ENCODE measurements around the gene DOCK1. TPM values are rescaled to one million over a fixed set of nuclear protein-coding genes. Genes with fewer than 3 reads are reported as not detected.

DOCK1 gene
- total RNA-seq, 4 donors from 2014 or later: 41.1 to 62.4 (median 53.2) TPM

DNA sequence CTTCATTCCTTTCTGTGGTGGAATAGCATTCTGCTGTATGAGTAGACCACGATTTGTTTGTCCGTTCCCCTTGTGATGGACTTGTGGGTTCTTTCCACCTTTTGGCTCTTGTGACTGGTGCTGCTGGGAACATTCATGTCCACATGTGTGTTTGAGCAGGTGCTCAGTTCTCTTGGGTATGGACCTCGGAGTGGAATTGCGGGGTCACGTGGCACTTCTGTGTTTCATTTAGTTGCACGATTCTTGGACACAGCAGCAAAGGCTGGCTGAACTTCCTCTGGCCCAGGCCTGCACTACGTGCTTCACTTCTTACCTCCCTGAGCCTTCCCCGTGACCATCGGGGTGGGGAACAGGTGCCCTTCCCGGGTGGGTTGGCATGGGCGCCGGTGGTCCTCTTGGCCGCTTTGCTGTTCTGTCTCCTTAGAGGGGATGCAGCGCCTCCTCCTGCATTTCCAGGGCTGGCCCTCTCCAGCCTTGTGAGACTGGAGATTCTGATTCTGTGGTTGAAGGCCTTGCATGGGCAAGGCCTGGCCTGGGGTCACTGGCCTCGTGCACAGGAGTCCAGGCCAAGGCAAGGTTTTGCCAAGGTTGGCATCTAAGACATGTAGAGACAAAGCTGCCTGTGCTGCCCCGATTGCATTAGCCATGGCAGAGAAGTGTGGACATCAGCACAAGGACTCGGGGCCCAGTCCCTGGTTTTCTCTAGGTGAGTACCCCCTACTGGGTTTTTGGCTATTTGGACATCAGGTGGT, 25.1 kb downstream of the DOCK1 start:
- TF ChIP-seq, protein P1, sequence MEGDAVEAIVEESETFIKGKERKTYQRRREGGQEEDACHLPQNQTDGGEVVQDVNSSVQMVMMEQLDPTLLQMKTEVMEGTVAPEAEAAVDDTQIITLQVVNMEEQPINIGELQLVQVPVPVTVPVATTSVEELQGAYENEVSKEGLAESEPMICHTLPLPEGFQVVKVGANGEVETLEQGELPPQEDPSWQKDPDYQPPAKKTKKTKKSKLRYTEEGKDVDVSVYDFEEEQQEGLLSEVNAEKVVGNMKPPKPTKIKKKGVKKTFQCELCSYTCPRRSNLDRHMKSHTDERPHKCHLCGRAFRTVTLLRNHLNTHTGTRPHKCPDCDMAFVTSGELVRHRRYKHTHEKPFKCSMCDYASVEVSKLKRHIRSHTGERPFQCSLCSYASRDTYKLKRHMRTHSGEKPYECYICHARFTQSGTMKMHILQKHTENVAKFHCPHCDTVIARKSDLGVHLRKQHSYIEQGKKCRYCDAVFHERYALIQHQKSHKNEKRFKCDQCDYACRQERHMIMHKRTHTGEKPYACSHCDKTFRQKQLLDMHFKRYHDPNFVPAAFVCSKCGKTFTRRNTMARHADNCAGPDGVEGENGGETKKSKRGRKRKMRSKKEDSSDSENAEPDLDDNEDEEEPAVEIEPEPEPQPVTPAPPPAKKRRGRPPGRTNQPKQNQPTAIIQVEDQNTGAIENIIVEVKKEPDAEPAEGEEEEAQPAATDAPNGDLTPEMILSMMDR (IDR thresholded peaks at IDR 0.05; ENCODE audit: low read depth): no peak

- TF ChIP-seq, protein P1 (IDR thresholded peaks at IDR 0.05; ENCODE audit: low read depth): no peak
These were observed 25.8 kb downstream of the DOCK1 start for GRCh38 chr10:126930883-126931503.

- TF ChIP-seq, protein P1 (IDR thresholded peaks at IDR 0.05; ENCODE audit: low read depth): no peak
These were observed 26.3 kb downstream of the DOCK1 start for GRCh38 chr10:126931544-126931943.

DNA sequence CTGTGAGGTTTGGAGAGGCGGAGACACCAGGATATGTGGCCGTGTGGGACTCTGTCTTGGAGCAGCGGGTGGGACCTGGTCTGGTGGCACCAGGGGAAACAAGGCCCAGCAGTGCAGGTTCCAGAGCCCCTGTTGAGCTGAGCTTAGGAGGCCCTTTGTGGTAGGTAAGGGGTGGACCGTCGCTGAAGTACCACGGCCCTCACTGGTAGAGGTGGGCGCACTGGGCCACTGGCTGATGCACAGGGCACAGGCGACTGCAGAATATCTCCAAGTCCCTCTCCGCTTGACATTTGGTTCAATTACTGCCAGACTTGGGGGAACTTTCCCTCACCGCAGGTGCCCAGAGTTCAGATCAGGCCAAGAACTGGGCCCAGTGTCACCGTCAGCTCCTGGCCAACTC, 27.3 kb downstream of the DOCK1 start:
- TF ChIP-seq, protein P1 (IDR thresholded peaks at IDR 0.05; ENCODE audit: low read depth): no peak

GRCh38 chr10:126933116-126933515, 27.9 kb downstream of the DOCK1 start:
- TF ChIP-seq, protein P1 (IDR thresholded peaks at IDR 0.05; ENCODE audit: low read depth): no peak

GRCh38 chr10:126935263-126935946, 30.2 kb downstream of the DOCK1 start:
- TF ChIP-seq, protein P1 (IDR thresholded peaks at IDR 0.05; ENCODE audit: low read depth): no peak

GRCh38 chr10:126937026-126937425, 31.8 kb downstream of the DOCK1 start:
- TF ChIP-seq, protein P1 (IDR thresholded peaks at IDR 0.05; ENCODE audit: low read depth): no peak
